HEK293T (cell line): ENCODE measurements around the gene NEMF.

Source experiments
- ELF4 ChIP-seq: fragments of 450-650 bp; IDR thresholded peaks from 2 replicates; pipeline ENCODE4 v1.6.1; 2017; ENCODE audit warnings: antibody characterized with exemption
- FOXK2 ChIP-seq: fragments of 450-650 bp; IDR thresholded peaks from 2 replicates; pipeline ENCODE4 v1.6.1; 2016; ENCODE audit warnings: mild to moderate bottlenecking
- SP1 ChIP-seq: fragments of 450-650 bp; IDR thresholded peaks from 2 replicates; pipeline ENCODE4 v1.6.1; 2017
- TARDBP ChIP-seq: fragments of 450-650 bp; IDR thresholded peaks from 2 replicates; pipeline ENCODE4 v1.6.1; 2016
- ZNF384 ChIP-seq: fragments of 450-650 bp; IDR thresholded peaks from 2 replicates; pipeline ENCODE4 v1.6.1; 2016

- TF ChIP-seq ELF4 (no peak), TARDBP (no peak), ZNF384 (no peak), FOXK2 (no peak), SP1 (no peak)
Measured at GRCh38 chr14:49897965-49898364, 45.4 kb upstream of the NEMF start.
